ENCODE data around the gene ABCA7. TPM values are rescaled to one million over a fixed set of nuclear protein-coding genes. Genes with fewer than 3 reads are reported as not detected.

Gene ABCA7
- total RNA-seq, 1 experiment from 2014 or later = 91.4 TPM

DNA sequence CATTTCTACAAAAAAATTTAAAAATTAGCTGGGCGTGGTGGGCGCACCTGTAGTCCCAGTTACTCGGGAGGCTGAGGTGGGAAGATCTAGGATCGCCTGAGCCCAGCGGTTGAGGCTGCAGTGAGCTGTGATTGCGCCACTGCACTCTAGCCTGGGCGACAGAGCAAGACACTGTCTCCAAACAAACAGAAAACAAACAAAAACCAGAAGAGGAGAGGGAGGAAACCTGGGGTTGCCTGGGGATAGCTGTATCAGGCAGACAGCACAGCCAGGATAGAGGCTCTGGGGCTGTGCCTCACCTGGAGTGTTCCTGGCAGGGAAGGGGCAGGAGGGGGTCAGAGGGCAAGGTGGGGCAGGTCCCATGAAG lies 57.9 kb downstream of the ABCA7 start:
- Histone ChIP-seq H2AFZ (ENCODE audit: low read depth, low read length, poor library complexity, severe bottlenecking) (no peak overlapping the region), H3K4me1 (ENCODE audit: control insufficient read depth in 1 of 2, insufficient read depth in 2 of 2, low read length in 2 of 2) (peaks cover 33 to 65% of the 10 kb centered on the region in 2 experiments), H3K36me3 (ENCODE audit: control insufficient read depth in 1 of 2, insufficient read depth in 2 of 2, low read length in 2 of 2) (peaks cover 6 to 15% of the 10 kb centered on the region in 2 experiments; a peak in 3 of 4 replicates), H3K27ac (ENCODE audit: low read depth, low read length) (no peak overlapping the region; the same call in 1 of the 2 replicates), H3K9ac (ENCODE audit: low read length) (no peak overlapping the region), H3K9me3 (ENCODE audit: control insufficient read depth in 1 of 2, insufficient read depth in 1 of 2, low read depth in 1 of 2, low read length in 2 of 2) (peaks cover 0 to 4% of the 10 kb centered on the region in 2 experiments; a peak in 1 of 4 replicates), H3K4me2 (ENCODE audit: low read length) (no peak overlapping the region), H3K4me3 (replicated peaks in 1 of 2; ENCODE audit: low read depth in 1 of 2, low read length in 2 of 2) (no peak overlapping the region), H3K79me2 (ENCODE audit: insufficient read depth, low read length) (peaks cover 25% of the 10 kb centered on the region), H3K27me3 (ENCODE audit: insufficient read depth, low read length) (no peaks in the 10 kb centered on the region), H4K20me1 (ENCODE audit: insufficient read depth) (no peaks in the 10 kb centered on the region; the same call in 1 of the 2 replicates), H3K9me2 (ENCODE audit: insufficient read depth) (no peaks in the 10 kb centered on the region)
- no peak for TF ChIP-seq EGR1 (IDR thresholded peaks at IDR 0.05; ENCODE audit: low read depth)
- no peak for TF ChIP-seq ZFX (IDR thresholded peaks at IDR 0.05)
- TF ChIP-seq JUND (IDR thresholded peaks at IDR 0.05) = no peak
- TF ChIP-seq FOSL1 (IDR thresholded peaks at IDR 0.05; ENCODE audit: low read depth) = no peak
- TF ChIP-seq EZH2 (IDR thresholded peaks at IDR 0.05) = no peak
- TF ChIP-seq, protein P1, sequence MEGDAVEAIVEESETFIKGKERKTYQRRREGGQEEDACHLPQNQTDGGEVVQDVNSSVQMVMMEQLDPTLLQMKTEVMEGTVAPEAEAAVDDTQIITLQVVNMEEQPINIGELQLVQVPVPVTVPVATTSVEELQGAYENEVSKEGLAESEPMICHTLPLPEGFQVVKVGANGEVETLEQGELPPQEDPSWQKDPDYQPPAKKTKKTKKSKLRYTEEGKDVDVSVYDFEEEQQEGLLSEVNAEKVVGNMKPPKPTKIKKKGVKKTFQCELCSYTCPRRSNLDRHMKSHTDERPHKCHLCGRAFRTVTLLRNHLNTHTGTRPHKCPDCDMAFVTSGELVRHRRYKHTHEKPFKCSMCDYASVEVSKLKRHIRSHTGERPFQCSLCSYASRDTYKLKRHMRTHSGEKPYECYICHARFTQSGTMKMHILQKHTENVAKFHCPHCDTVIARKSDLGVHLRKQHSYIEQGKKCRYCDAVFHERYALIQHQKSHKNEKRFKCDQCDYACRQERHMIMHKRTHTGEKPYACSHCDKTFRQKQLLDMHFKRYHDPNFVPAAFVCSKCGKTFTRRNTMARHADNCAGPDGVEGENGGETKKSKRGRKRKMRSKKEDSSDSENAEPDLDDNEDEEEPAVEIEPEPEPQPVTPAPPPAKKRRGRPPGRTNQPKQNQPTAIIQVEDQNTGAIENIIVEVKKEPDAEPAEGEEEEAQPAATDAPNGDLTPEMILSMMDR (IDR thresholded peaks at IDR 0.05 in 2 of 3, conservative IDR thresholded peaks at IDR 0.05 in 1 of 3; ENCODE audit: borderline replicate concordance in 1 of 3, insufficient read depth in 1 of 3, low read depth in 2 of 3, low read length in 2 of 3) = no peak
- ATAC-seq (no peak), DNase-seq (ENCODE audit: low read depth, low spot score) (no peak)
- RAD21 ChIA-PET (ENCODE audit: low non-redundant PET in 1 of 2, low total read pairs in 2 of 2, uncharacterized antibody in 2 of 2, unreplicated experiment in 2 of 2) = no interaction called here
- POLR2A ChIA-PET = no interaction called here
- no TSS peak for BruUV-seq (replicated peaks)
- CTCF ChIA-PET = no interaction called here
- intact Hi-C loops (cut with micrococcal nuclease) = no loop called here

DNA sequence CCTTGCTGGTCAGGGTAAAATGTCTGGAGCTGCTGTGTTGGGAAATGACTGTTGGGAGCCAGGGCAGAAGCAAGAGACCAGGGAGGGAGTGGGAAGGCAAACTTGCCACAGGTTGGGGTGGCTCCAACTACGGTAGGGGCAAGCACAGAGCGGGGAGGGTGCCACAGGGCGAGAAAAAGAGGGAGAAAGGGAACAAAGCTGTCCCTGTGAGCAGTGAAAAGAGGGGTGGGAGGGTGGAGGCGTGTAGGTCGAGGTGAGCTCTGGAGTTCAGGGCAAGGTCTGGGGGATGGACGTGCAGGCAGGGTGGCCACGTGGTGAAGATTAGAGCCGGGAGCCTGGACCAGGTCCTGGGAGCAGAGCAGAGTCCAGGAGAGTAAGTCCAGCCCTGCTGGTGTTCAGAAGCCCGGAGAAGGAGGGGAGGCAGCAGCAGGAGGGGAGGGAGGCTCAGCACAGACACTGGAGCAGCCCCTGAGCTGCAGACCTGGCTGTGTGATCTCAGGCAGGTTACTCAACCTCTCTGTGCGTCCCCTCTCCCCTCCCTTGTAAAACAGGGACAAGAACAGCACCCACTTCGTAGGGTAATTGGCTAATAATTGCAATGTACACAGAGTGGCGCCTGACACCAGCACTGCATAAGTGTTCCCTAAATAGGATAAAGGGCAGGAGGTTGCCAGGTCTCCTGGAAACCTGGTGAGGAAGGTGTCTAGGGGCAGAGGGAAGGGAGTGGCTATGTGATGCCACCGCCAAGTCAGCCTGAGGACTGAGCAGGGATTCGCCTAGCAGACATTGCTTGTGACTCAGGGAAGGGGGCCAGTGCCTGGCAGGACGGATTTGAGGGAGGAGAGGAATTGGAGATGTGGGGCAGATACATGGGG lies 58.5 kb downstream of the ABCA7 start:
- CTCF ChIA-PET = no interaction called here
- Histone ChIP-seq H3K27ac (ENCODE audit: low read depth, low read length) (peak overlapping the region; percentile 51; the same call in 1 of the 2 replicates), H2AFZ (ENCODE audit: low read depth, low read length, poor library complexity, severe bottlenecking) (no peak overlapping the region), H3K4me1 (ENCODE audit: control insufficient read depth in 1 of 2, insufficient read depth in 2 of 2, low read length in 2 of 2) (peaks cover 39 to 69% of the 10 kb centered on the region in 2 experiments), H3K9ac (ENCODE audit: low read length) (no peak overlapping the region), H4K20me1 (ENCODE audit: insufficient read depth) (no peaks in the 10 kb centered on the region; the same call in 1 of the 2 replicates), H3K4me3 (replicated peaks in 1 of 2; ENCODE audit: low read depth in 1 of 2, low read length in 2 of 2) (no peak overlapping the region), H3K79me2 (ENCODE audit: insufficient read depth, low read length) (peaks cover 18% of the 10 kb centered on the region), H3K9me3 (ENCODE audit: control insufficient read depth in 1 of 2, insufficient read depth in 1 of 2, low read depth in 1 of 2, low read length in 2 of 2) (peaks cover 0 to 4% of the 10 kb centered on the region in 2 experiments; a peak in 1 of 4 replicates), H3K27me3 (ENCODE audit: insufficient read depth, low read length) (no peaks in the 10 kb centered on the region), H3K36me3 (ENCODE audit: control insufficient read depth in 1 of 2, insufficient read depth in 2 of 2, low read length in 2 of 2) (peaks cover 3 to 9% of the 10 kb centered on the region in 2 experiments; a peak in 2 of 4 replicates), H3K4me2 (ENCODE audit: low read length) (peak overlapping the region; percentile 20), H3K9me2 (ENCODE audit: insufficient read depth) (no peaks in the 10 kb centered on the region)
- RAD21 ChIA-PET (ENCODE audit: low non-redundant PET in 1 of 2, low total read pairs in 2 of 2, uncharacterized antibody in 2 of 2, unreplicated experiment in 2 of 2) = no interaction called here
- POLR2A ChIA-PET = no interaction called here
- intact Hi-C loops (cut with micrococcal nuclease) = no loop called here
- ATAC-seq (no peak), DNase-seq (ENCODE audit: low read depth, low spot score) (no peak)
- BruUV-seq (replicated peaks) = no TSS peak
- no peak for TF ChIP-seq EZH2phosphoT487 (IDR thresholded peaks at IDR 0.05; ENCODE audit: borderline replicate concordance)
- no peak for TF ChIP-seq POLR2AphosphoS5 (IDR thresholded peaks at IDR 0.05; ENCODE audit: low read depth, low read length)
- TF ChIP-seq EZH2 (IDR thresholded peaks at IDR 0.05) = no peak

Measured in HCT116 (cell line).